Endodermal cell (in vitro differentiated cells): ENCODE measurements around the gene HLA-B. TPM values are rescaled to one million over a fixed set of nuclear protein-coding genes. Genes with fewer than 3 reads are reported as not detected.
A peak's percentile ranks its signal among the peaks of the same experiment; 100 is the strongest.

Source experiments
- DNase-seq: peaks from one replicate; pipeline ENCODE4 v3.0.0-alpha.2; 2017
- H3K27ac ChIP-seq: 2 replicates; pipeline ENCODE4 v1.5.1; 2013; ENCODE audit warnings: mild to moderate bottlenecking, low read depth, low read length, moderate library complexity
- H3K27me3 ChIP-seq: 2 replicates; pipeline ENCODE4 v1.6.1; 2013; ENCODE audit warnings: mild to moderate bottlenecking, low read length, moderate library complexity; ENCODE audit not compliant: insufficient read depth, control insufficient read depth, poor library complexity, severe bottlenecking
- H3K36me3 ChIP-seq: 2 replicates; pipeline ENCODE4 v1.7.0; 2013; ENCODE audit warnings: mild to moderate bottlenecking, low read length, moderate library complexity; ENCODE audit not compliant: control insufficient read depth, insufficient read depth
- H3K4me1 ChIP-seq: one replicate; pipeline ENCODE4 v1.7.0; 2013; ENCODE audit warnings: low read length; ENCODE audit not compliant: control insufficient read depth, insufficient read depth
- H3K4me3 ChIP-seq: 2 replicates; pipeline ENCODE4 v1.5.1; 2013; ENCODE audit warnings: mild to moderate bottlenecking, low read length, moderate library complexity
- H3K9ac ChIP-seq: 2 replicates; pipeline ENCODE4 v1.6.1; 2013; ENCODE audit warnings: mild to moderate bottlenecking, low read length, moderate library complexity; ENCODE audit not compliant: poor library complexity, severe bottlenecking; ENCODE audit errors: extremely low read depth
- H3K9me3 ChIP-seq: 2 replicates; pipeline ENCODE4 v1.6.1; 2013; ENCODE audit warnings: mild to moderate bottlenecking, low read length, moderate library complexity; ENCODE audit not compliant: control insufficient read depth
- H3K27ac Mint-ChIP-seq: 2 replicates; pipeline ENCODE4 v1.8.0; 2020; ENCODE audit warnings: mixed read lengths
- H3K27me3 Mint-ChIP-seq: 2 replicates; pipeline ENCODE4 v1.8.0; 2021; ENCODE audit warnings: mild to moderate bottlenecking, mixed read lengths; ENCODE audit not compliant: insufficient read depth
- H3K36me3 Mint-ChIP-seq: 2 replicates; pipeline ENCODE4 v1.8.0; 2020; ENCODE audit warnings: low read depth, mixed read lengths
- H3K4me1 Mint-ChIP-seq: 2 replicates; pipeline ENCODE4 v1.8.0; 2020; ENCODE audit warnings: mixed read lengths
- H3K4me3 Mint-ChIP-seq: 2 replicates; pipeline ENCODE4 v1.8.0; 2020; ENCODE audit warnings: mild to moderate bottlenecking, moderate library complexity, mixed read lengths
- H3K9me3 Mint-ChIP-seq: 2 replicates; pipeline ENCODE4 v1.8.0; 2020; ENCODE audit warnings: mild to moderate bottlenecking, mixed read lengths
- WGBS, 2 experiments: methylation state at CpG; one replicate each; pipeline versions ENCODE4 v1.1.5 to v1.1.7; 2013; ENCODE audit warnings: missing lambda C conversion rate in 2 of 2, mixed read lengths in 1 of 2; ENCODE audit not compliant: insufficient coverage in 1 of 2, insufficient read length in 1 of 2; 5-methylcytosine and 5-hydroxymethylcytosine counted together
- total RNA-seq, 2 donors: library from RNA; stranded (reverse); fragmentation: NEBNext Ultra II Directional in 1 of 2; extraction: Animal tissue kit (Norgen Biotek cat#: 25700) in 1 of 2; gene quantifications; 2 replicates in 1 of 2; 3 replicates in 1 of 2; pipeline ENCODE4 v1.2.1, GENCODE V29; 2021
- TF ChIP-seq, protein P1 (sequence below): fragments of 200-600 bp; sonication (generic); conservative IDR thresholded peaks from 2 replicates; pipeline ENCODE4 v1.5.0; 2021; ENCODE audit warnings: antibody characterized with exemption, mild to moderate bottlenecking

HLA-B gene
- total RNA-seq, 2 donors from 2014 or later: 194 to 1,067 TPM

DNA sequence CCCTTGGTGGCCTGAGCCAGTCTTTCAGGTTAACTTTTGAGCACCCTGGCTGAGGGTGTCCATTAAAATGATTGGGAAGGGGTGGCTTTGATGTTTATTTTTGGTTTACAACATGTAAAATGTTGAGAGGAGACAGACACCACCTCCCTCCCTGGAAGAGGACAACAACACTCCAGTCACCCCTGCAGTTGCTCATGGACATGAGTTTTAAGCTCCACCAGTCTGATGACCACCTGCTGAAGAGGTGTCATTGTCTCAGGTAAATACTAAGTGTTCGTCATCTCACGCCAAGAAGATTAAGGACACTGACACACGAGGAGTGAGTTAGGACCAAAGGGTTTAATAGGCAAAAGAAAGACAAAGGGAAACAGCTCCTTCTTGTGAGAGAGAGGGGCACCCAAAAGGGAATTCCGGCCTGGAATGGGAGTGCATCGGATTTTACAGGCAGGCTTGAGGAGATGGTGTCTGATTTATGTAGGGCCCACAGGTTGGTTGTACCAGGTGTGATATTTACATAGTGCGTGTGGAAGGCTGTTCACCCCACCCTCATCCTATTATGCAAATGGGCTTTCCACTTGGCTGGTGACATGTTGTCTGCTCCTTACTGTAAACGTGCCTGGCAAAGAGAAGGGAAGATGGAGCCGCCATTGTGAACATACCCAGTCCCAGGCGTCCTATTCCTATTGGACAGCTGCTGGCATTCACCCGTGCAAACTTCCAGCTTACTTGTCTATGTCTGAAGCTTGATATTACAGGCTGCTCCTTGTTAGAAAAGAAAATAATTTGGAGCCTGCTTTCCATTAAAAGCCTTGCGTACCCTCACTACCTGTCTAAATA, 6.6 kb downstream of the HLA-B start:
- peaks cover 19% of the 10 kb centered on the region for H3K36me3 Mint-ChIP-seq
- H3K27me3 ChIP-seq: peaks cover 26% of the 10 kb centered on the region
- H3K9me3 ChIP-seq: peaks cover 15% of the 10 kb centered on the region
- H3K4me3 Mint-ChIP-seq: no peak overlapping the region
- no peak for DNase-seq
- H3K36me3 ChIP-seq: no peaks in the 10 kb centered on the region
- H3K27ac ChIP-seq: no peak overlapping the region
- H3K4me1 ChIP-seq: peaks cover 8% of the 10 kb centered on the region
- WGBS, 2 experiments: 79 to 80% methylated on average over 6 to 11 of the region's 11 CpGs
- no peak overlapping the region for H3K27ac Mint-ChIP-seq
- TF ChIP-seq, protein P1, sequence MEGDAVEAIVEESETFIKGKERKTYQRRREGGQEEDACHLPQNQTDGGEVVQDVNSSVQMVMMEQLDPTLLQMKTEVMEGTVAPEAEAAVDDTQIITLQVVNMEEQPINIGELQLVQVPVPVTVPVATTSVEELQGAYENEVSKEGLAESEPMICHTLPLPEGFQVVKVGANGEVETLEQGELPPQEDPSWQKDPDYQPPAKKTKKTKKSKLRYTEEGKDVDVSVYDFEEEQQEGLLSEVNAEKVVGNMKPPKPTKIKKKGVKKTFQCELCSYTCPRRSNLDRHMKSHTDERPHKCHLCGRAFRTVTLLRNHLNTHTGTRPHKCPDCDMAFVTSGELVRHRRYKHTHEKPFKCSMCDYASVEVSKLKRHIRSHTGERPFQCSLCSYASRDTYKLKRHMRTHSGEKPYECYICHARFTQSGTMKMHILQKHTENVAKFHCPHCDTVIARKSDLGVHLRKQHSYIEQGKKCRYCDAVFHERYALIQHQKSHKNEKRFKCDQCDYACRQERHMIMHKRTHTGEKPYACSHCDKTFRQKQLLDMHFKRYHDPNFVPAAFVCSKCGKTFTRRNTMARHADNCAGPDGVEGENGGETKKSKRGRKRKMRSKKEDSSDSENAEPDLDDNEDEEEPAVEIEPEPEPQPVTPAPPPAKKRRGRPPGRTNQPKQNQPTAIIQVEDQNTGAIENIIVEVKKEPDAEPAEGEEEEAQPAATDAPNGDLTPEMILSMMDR: no peak
- H3K9me3 Mint-ChIP-seq: no peaks in the 10 kb centered on the region
- H3K9ac ChIP-seq: no peak overlapping the region
- H3K27me3 Mint-ChIP-seq: peaks cover 44% of the 10 kb centered on the region
- H3K4me1 Mint-ChIP-seq: peaks cover 47% of the 10 kb centered on the region
- peak overlapping the region; percentile 25 for H3K4me3 ChIP-seq

DNA sequence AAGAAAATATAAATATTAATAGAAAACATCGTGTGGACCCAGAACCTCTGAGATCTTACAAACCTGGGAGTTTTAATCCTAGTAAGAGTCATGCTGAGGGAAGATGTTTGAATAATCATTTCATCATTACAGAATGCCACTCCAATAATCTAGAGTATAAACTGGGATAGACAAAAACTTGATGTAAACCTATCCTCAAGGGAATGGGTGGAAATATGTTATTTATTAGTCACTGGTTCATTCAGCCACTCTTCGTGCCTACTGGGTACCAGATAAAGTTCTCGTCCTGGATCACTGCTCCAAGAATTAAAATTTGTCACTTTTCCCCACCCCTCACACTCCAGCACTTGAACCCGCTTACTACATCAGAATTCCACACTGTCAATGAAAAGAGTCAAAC, 7.7 kb downstream of the HLA-B start:
- 69 to 88% methylated on average over 2 to 4 of the region's 4 CpGs for WGBS, 2 experiments
- Mint-ChIP-seq H3K4me1 (peaks cover 56% of the 10 kb centered on the region), H3K27me3 (peaks cover 33% of the 10 kb centered on the region), H3K4me3 (no peak overlapping the region), H3K9me3 (no peaks in the 10 kb centered on the region), H3K27ac (no peak overlapping the region), H3K36me3 (peaks cover 9% of the 10 kb centered on the region)
- Histone ChIP-seq H3K27ac (no peak overlapping the region), H3K36me3 (no peaks in the 10 kb centered on the region), H3K27me3 (peaks cover 16% of the 10 kb centered on the region), H3K4me3 (no peak overlapping the region), H3K4me1 (peaks cover 14% of the 10 kb centered on the region), H3K9ac (no peak overlapping the region), H3K9me3 (peaks cover 15% of the 10 kb centered on the region)
- TF ChIP-seq, protein P1: no peak
- no peak for DNase-seq

DNA sequence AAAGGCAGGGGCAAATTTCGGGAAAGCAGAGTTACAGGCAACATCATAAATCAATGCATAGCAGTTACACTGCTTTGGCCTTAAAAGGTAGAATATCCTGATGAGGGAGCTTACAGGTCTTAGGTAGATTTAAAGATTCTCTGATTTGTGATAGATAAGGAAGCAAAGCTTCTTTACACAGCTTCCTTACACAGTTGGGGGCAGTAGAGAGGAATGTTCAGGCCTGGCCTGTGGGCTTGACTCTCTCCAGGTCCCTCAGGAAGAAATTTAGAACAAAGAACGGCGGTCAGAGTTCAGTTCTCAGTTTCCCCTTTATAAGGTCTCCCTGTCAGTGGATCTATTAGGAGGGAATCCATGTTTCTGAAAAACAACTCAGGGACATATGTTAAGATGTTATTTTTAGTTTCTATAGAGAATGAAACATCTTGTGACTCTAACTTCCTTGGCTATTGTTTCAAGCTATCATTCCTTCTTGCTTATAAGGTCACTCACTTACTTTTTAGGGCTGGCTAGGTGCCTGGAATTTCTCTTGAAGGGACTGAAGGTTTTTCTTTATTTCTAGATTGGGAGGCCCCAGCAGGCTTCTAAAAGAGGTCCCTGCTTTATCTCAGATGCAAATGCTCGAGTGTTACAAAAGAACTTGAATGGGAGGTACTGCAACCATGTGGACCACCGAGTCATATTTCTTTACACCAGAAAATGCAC, 11.8 kb downstream of the HLA-B start:
- peaks cover 49% of the 10 kb centered on the region for H3K4me1 Mint-ChIP-seq
- H3K27ac Mint-ChIP-seq: peak overlapping the region; percentile 64
- Histone ChIP-seq H3K4me1 (peaks cover 14% of the 10 kb centered on the region), H3K9me3 (peaks cover 28% of the 10 kb centered on the region), H3K9ac (no peak overlapping the region), H3K27me3 (no peaks in the 10 kb centered on the region), H3K27ac (no peak overlapping the region), H3K4me3 (no peak overlapping the region), H3K36me3 (no peaks in the 10 kb centered on the region)
- H3K36me3 Mint-ChIP-seq: no peaks in the 10 kb centered on the region
- 74 to 94% methylated on average over 2 to 5 of the region's 5 CpGs for WGBS, 2 experiments
- peaks cover 19% of the 10 kb centered on the region for H3K9me3 Mint-ChIP-seq
- TF ChIP-seq, protein P1: peak; percentile 54
- H3K27me3 Mint-ChIP-seq: peaks cover 14% of the 10 kb centered on the region
- no peak overlapping the region for H3K4me3 Mint-ChIP-seq
- peak; percentile 60 for DNase-seq
